ENCODE data around the gene SAP130.

- TF ChIP-seq CTCF (conservative IDR thresholded peaks at IDR 0.05) (no peak), ZFX (IDR thresholded peaks at IDR 0.05) (no peak)
Observed at GRCh38 chr2:127969446-127969845, 58.4 kb downstream of the SAP130 start.

Data from C4-2B (cell line).